ENCODE measurements around the gene SH2D4B. TPM values are rescaled to one million over a fixed set of nuclear protein-coding genes. Genes with fewer than 3 reads are reported as not detected.

SH2D4B gene
- total RNA-seq, 1 experiment from 2014 or later: 0.22 TPM

GRCh38 chr10:80612261-80612660 lies 74.6 kb downstream of the SH2D4B start:
- no peaks in the 10 kb centered on the region for H3K4me1 ChIP-seq (ENCODE audit: control insufficient read depth in 1 of 2, insufficient read depth in 2 of 2, low read length in 2 of 2)
- H3K9ac ChIP-seq (ENCODE audit: low read length): no peak overlapping the region
- H3K27ac ChIP-seq (ENCODE audit: low read depth, low read length): no peak overlapping the region
- no peaks in the 10 kb centered on the region for H4K20me1 ChIP-seq (ENCODE audit: insufficient read depth)
- H2AFZ ChIP-seq (ENCODE audit: low read depth, low read length, poor library complexity, severe bottlenecking): no peak overlapping the region
- ChIA-PET POLR2A (no interaction called here), CTCF (interaction anchor here (1.8 kb wide), 1 partner anchor 16 kb away, joined by 7 read pairs; no protein-coding TSS in a partner anchor), RAD21 (ENCODE audit: low non-redundant PET in 1 of 2, low total read pairs in 2 of 2, uncharacterized antibody in 2 of 2, unreplicated experiment in 2 of 2) (no interaction called here)
- no peak overlapping the region for H3K4me2 ChIP-seq (ENCODE audit: low read length)
- no peaks in the 10 kb centered on the region for H3K9me3 ChIP-seq (ENCODE audit: control insufficient read depth in 1 of 2, insufficient read depth in 1 of 2, low read depth in 1 of 2, low read length in 2 of 2)
- no TSS peak for BruUV-seq (replicated peaks)
- intact Hi-C loops (cut with micrococcal nuclease): no loop called here
- no peak for ATAC-seq
- no peaks in the 10 kb centered on the region for H3K36me3 ChIP-seq (ENCODE audit: control insufficient read depth in 1 of 2, insufficient read depth in 2 of 2, low read length in 2 of 2)
- no peaks in the 10 kb centered on the region for H3K9me2 ChIP-seq (ENCODE audit: insufficient read depth)
- DNase-seq (ENCODE audit: low read depth, low spot score): no peak
- H3K4me3 ChIP-seq (replicated peaks in 1 of 2; ENCODE audit: low read depth in 1 of 2, low read length in 2 of 2): no peak overlapping the region
- no peaks in the 10 kb centered on the region for H3K79me2 ChIP-seq (ENCODE audit: insufficient read depth, low read length)
- TF ChIP-seq SIN3A (IDR thresholded peaks at IDR 0.05; ENCODE audit: low read depth) (no peak), EZH2phosphoT487 (IDR thresholded peaks at IDR 0.05; ENCODE audit: borderline replicate concordance) (no peak), YY1 (IDR thresholded peaks at IDR 0.05; ENCODE audit: extremely low read depth, insufficient replicate concordance, low read depth, low read length) (no peak), MAX (IDR thresholded peaks at IDR 0.05) (no peak), RAD21 (IDR thresholded peaks at IDR 0.05; ENCODE audit: low read depth) (no peak), ELF1 (IDR thresholded peaks at IDR 0.05; ENCODE audit: borderline replicate concordance, low read depth) (no peak), CEBPB (IDR thresholded peaks at IDR 0.05; ENCODE audit: low read depth) (no peak)
- H3K27me3 ChIP-seq (ENCODE audit: insufficient read depth, low read length): no peaks in the 10 kb centered on the region

- H2AFZ ChIP-seq (ENCODE audit: low read depth, low read length, poor library complexity, severe bottlenecking): no peak overlapping the region
- ChIA-PET CTCF (no interaction called here), RAD21 (ENCODE audit: low non-redundant PET in 1 of 2, low total read pairs in 2 of 2, uncharacterized antibody in 2 of 2, unreplicated experiment in 2 of 2) (no interaction called here), POLR2A (no interaction called here)
- DNase-seq (ENCODE audit: low read depth, low spot score) (no peak), ATAC-seq (no peak)
- H3K9me3 ChIP-seq (ENCODE audit: control insufficient read depth in 1 of 2, insufficient read depth in 1 of 2, low read depth in 1 of 2, low read length in 2 of 2): no peaks in the 10 kb centered on the region
- no peaks in the 10 kb centered on the region for H3K4me1 ChIP-seq (ENCODE audit: control insufficient read depth in 1 of 2, insufficient read depth in 2 of 2, low read length in 2 of 2)
- BruUV-seq (replicated peaks): no TSS peak
- no peak overlapping the region for H3K27ac ChIP-seq (ENCODE audit: low read depth, low read length)
- H3K9me2 ChIP-seq (ENCODE audit: insufficient read depth): no peaks in the 10 kb centered on the region
- H3K27me3 ChIP-seq (ENCODE audit: insufficient read depth, low read length): no peaks in the 10 kb centered on the region
- intact Hi-C loops (cut with micrococcal nuclease): no loop called here
- no peak overlapping the region for H3K9ac ChIP-seq (ENCODE audit: low read length)
- no peak overlapping the region for H3K4me3 ChIP-seq (replicated peaks in 1 of 2; ENCODE audit: low read depth in 1 of 2, low read length in 2 of 2)
- TF ChIP-seq YY1 (IDR thresholded peaks at IDR 0.05; ENCODE audit: extremely low read depth, insufficient replicate concordance, low read depth, low read length): no peak
- TF ChIP-seq CEBPB (IDR thresholded peaks at IDR 0.05; ENCODE audit: low read depth): no peak
- no peak for TF ChIP-seq RAD21 (IDR thresholded peaks at IDR 0.05; ENCODE audit: low read depth)
- no peak for TF ChIP-seq REST (IDR thresholded peaks at IDR 0.05; ENCODE audit: low read depth)
- no peak for TF ChIP-seq ZBTB33 (IDR thresholded peaks at IDR 0.05; ENCODE audit: extremely low read depth, insufficient replicate concordance, low read length)
- TF ChIP-seq POLR2A (IDR thresholded peaks at IDR 0.05; ENCODE audit: borderline replicate concordance, extremely low read depth, insufficient read depth, insufficient read length): no peak
- TF ChIP-seq TCF7L2 (IDR thresholded peaks at IDR 0.05; ENCODE audit: borderline replicate concordance, extremely low read depth, insufficient read depth, insufficient read length): no peak
- no peak for TF ChIP-seq MAX (IDR thresholded peaks at IDR 0.05)
- H4K20me1 ChIP-seq (ENCODE audit: insufficient read depth): no peaks in the 10 kb centered on the region
- H3K79me2 ChIP-seq (ENCODE audit: insufficient read depth, low read length): no peaks in the 10 kb centered on the region
- H3K4me2 ChIP-seq (ENCODE audit: low read length): no peak overlapping the region
- H3K36me3 ChIP-seq (ENCODE audit: control insufficient read depth in 1 of 2, insufficient read depth in 2 of 2, low read length in 2 of 2): no peaks in the 10 kb centered on the region
Observed at GRCh38 chr10:80613466-80614170, 75.9 kb downstream of the SH2D4B start.
